GM15510 (cell line): Measurements from ENCODE around the gene TM4SF4.

Source experiments
- POLR2A ChIP-seq: IDR thresholded peaks from 3 replicates; pipeline ENCODE4 v1.6.1; 2011; ENCODE audit warnings: borderline replicate concordance; ENCODE audit not compliant: insufficient read length; ENCODE audit errors: extremely low read depth

TM4SF4 gene

DNA sequence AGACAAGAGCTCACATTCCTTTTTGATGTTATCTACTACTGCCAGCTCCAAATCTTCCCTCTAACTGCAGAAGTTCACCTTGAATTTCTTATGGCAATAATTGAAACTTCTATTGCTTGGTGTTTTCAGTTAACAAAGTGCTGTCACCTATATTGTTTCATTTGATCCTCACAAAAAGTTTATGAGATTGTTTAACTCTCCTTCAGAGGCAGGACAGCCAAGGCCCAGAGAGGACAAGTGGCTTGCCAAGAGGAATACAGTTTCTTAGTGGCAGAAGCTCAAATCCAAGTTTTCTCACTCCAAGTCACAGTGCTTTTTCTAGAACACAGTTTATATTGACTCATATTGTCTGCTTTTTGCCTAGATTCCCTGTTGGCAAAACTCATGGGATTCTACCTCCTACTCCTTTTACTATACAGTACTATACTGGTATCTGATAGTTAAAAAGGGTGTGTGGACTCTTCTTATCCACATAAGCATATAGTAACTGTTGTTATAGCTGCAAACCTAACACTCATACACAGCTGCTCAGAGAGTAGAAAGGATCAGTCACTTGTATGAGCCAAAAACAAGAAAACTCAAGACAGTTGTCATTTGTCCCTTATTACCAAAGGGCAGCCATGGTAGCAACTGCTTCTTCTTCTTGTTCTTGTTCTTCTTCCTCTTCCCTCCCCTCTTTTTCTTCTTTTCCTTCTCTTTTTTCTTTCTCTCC lies 15.9 kb downstream of the TM4SF4 start:
- no peak for TF ChIP-seq POLR2A

GRCh38 chr3:149493315-149494021 lies 19.0 kb downstream of the TM4SF4 start:
- no peak for TF ChIP-seq POLR2A

DNA sequence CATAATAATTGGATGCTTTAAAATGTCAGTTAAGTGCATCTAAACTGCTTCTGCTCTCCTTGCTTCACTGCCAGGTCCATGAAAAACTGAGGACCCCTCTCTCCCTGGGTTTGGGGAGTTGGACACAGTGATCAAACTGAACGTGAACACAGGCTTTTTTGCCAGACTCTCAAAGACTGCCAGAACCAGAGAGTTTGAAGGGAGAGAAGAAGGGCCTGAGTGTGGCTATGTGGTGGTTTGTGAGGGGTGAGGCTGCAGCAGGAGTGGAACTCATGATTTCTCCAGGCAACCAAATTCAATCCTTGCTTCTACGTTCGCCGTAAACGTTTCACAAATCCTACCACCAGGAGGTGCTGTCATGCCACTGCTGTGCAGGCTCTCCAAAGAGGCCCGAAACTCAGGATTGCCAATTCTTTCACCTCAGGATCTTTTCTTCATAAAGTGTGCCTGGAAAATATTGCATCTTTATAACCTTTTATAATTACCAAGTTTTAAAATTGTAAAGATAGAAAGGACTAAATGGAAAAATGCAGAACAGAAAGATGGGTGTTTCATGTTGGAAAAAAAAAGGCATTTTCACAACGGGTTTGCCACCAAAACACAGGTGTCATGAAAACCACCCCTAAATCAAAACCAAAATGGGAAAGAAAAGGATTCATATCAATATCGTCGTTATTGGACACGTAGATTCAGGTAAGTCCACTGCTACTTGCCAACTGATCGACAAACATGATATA lies 19.7 kb downstream of the TM4SF4 start:
- TF ChIP-seq POLR2A, result no peak

GRCh38 chr3:149494759-149495580 lies 20.5 kb downstream of the TM4SF4 start:
- TF ChIP-seq POLR2A, result no peak

DNA sequence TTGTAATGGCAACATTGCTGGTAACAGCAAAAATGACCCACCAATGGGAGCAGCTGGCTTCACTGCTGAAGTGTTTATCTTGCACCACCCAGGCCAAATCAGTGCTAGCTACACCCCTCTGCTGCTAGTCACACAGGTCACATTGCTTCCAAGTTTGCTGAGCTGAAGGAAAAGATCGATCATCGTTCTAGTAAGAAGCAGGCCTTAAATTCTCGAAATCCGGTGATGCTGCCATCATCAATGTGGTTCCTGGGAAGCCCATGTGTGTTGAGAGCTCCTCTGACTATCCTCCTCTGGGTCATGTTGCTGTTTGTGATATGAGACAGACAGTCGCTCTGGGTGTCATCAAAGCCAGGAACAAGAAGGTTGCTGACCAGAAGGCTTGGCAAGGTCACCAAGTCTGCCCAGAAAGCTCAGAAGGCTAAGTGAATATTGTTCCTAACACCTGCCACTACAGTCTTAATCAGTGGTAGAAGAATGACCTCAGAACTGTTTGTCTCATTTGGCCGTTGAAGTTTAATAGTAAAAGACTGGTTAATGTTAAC lies 21.2 kb downstream of the TM4SF4 start:
- no peak for TF ChIP-seq POLR2A

DNA sequence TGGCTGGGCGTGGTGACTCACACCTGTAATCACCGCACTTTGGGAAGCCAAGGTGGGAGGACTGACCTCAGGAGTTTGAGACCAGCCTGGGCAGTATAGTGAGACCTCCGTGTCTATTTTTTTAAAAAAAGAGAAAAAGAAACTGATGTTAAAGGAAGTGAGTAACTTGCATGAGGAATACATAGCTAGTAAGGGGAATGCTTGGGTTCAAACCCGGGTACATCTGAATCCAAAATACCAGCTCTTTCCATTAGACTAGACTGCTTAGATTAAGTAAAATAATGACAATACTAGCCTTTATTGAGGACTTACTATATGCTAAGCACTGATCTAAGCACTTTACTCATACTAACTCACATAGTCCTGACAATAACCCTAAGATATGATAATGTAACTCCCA lies 22.4 kb downstream of the TM4SF4 start:
- TF ChIP-seq POLR2A, result no peak

- no peak for TF ChIP-seq POLR2A
Observed at GRCh38 chr3:149497966-149498670, 23.6 kb downstream of the TM4SF4 start.

- no peak for TF ChIP-seq POLR2A
Observed at GRCh38 chr3:149501524-149501923, 27.0 kb downstream of the TM4SF4 start.

DNA sequence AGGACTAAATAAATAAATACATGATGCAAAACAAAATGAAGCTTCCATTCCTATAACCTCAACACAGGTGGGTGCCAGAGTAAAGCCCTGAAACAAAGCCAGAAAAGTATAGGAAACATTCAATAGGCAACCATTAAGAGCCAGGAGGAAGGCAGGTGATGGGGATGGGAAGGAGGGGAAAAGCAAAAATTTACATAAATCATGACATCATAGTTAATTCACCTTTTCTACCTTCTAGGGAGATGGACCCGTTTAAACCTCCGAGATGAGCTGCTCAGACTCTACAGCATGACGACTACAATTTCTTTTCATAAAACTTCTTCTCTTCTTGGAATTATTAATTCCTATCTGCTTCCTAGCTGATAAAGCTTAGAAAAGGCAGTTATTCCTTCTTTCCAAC lies 27.9 kb downstream of the TM4SF4 start:
- TF ChIP-seq POLR2A, result no peak

- no peak for TF ChIP-seq POLR2A
Observed at GRCh38 chr3:149506540-149506939, 32.0 kb downstream of the TM4SF4 start.

DNA sequence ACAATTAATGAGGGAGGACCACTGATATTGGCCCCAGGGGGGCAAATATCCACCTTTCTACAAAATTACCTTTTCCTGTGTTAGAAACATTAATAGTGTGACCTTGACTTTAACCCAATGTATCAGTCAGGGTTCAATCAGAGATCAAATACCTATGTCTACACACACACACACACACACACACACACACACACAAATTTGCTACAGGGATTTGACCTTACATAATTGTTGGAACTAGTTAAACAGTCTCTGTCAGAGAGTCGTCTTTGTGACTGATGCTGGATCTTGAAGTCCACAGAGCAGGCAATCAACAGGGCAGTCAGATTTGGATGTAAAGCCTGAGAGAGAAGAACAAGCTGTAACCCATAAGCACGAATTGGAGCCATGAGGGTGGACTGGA lies 32.5 kb downstream of the TM4SF4 start:
- no peak for TF ChIP-seq POLR2A

GRCh38 chr3:149507491-149508324 lies 33.2 kb downstream of the TM4SF4 start:
- TF ChIP-seq POLR2A, result no peak

- TF ChIP-seq POLR2A, result no peak
Observed at GRCh38 chr3:149509526-149509925, 35.0 kb downstream of the TM4SF4 start.
